K562 (cell line): Measurements from ENCODE around the gene RPL28. TPM values are rescaled to one million over a fixed set of nuclear protein-coding genes. Genes with fewer than 3 reads are reported as not detected.

Source experiments
- ATF7 ChIP-seq: fragments of 450-650 bp; IDR thresholded peaks from 2 replicates; pipeline ENCODE4 v1.7.1; 2014; ENCODE audit warnings: mild to moderate bottlenecking, moderate library complexity
- CC2D1A ChIP-seq: fragments of 450-650 bp; IDR thresholded peaks from 2 replicates; pipeline ENCODE4 v1.6.1; 2017; ENCODE audit warnings: mild to moderate bottlenecking
- CTCFL ChIP-seq: IDR thresholded peaks from 2 replicates; pipeline ENCODE4 v1.6.1; 2011; ENCODE audit warnings: borderline replicate concordance, low read depth, mild to moderate bottlenecking, moderate library complexity, low read length; ENCODE audit not compliant: insufficient read depth, poor library complexity, severe bottlenecking
- ELF1 ChIP-seq: fragments of 200-800 bp; sonication (Bioruptor generic); IDR thresholded peaks from 2 replicates; pipeline ENCODE4 v1.6.1; 2016; ENCODE audit warnings: missing genetic modification characterization, missing compliant biosample characterization
- ETS2 ChIP-seq: IDR thresholded peaks from 2 replicates; pipeline ENCODE4 v1.6.1; 2016; ENCODE audit warnings: borderline replicate concordance, missing genetic modification characterization, mild to moderate bottlenecking, moderate library complexity, missing compliant biosample characterization; ENCODE audit not compliant: poor library complexity, severe bottlenecking
- FOXJ3 ChIP-seq: sonication (generic); formaldehyde crosslinking; IDR thresholded peaks from 2 replicates; pipeline ENCODE4 v1.4.0; 2020; ENCODE audit warnings: mild to moderate bottlenecking, missing genetic modification reagents
- PBX2 ChIP-seq, 2 experiments: IDR thresholded peaks in 1 of 2; conservative IDR thresholded peaks in 1 of 2; 2 replicates each; pipeline ENCODE4 v1.6.1; 2016; ENCODE audit warnings: low read depth in 2 of 2, mild to moderate bottlenecking in 1 of 2, missing compliant biosample characterization in 1 of 2, missing genetic modification characterization in 1 of 2, moderate library complexity in 1 of 2
- RAD21 ChIP-seq, 2 experiments: fragments of 250-450 bp in 1 of 2; fragments of 450-650 bp in 1 of 2; sonication (Bioruptor Pico) in 1 of 2; formaldehyde crosslinking in 1 of 2; IDR thresholded peaks in 1 of 2; conservative IDR thresholded peaks in 1 of 2; 2 replicates each; pipeline versions ENCODE4 v1.4.0 to v1.8.0; 2020 to 2022; ENCODE audit warnings: mild to moderate bottlenecking in 2 of 2, moderate library complexity in 1 of 2
- SMAD3 ChIP-seq: fragments of 450-650 bp; formaldehyde crosslinking; conservative IDR thresholded peaks from 2 replicates; pipeline ENCODE4 v1.4.0; 2020; ENCODE audit warnings: mild to moderate bottlenecking
- SMC3 ChIP-seq: conservative IDR thresholded peaks from 2 replicates; pipeline ENCODE4 v1.6.1; 2011; ENCODE audit warnings: low read depth, low read length, improper control_type of control experiment; ENCODE audit not compliant: insufficient read depth
- TCF3 ChIP-seq: sonication (generic); formaldehyde crosslinking; IDR thresholded peaks from 2 replicates; pipeline ENCODE4 v1.4.0; 2020; ENCODE audit warnings: mild to moderate bottlenecking, missing genetic modification reagents
- TCF7L2 ChIP-seq: fragments of 150-350 bp; IDR thresholded peaks from 2 replicates; pipeline ENCODE4 v1.6.1; 2016; ENCODE audit warnings: low read depth, mild to moderate bottlenecking, low read length, moderate library complexity
- TRIM25 ChIP-seq: fragments of 450-650 bp; IDR thresholded peaks from 2 replicates; pipeline ENCODE4 v1.7.0; 2016; ENCODE audit warnings: borderline replicate concordance
- USF1 ChIP-seq: sonication (generic); formaldehyde crosslinking; IDR thresholded peaks from 2 replicates; pipeline ENCODE4 v1.9.0; 2022; ENCODE audit warnings: mild to moderate bottlenecking, missing genetic modification reagents
- WHSC1 ChIP-seq: IDR thresholded peaks from one replicate; pipeline ENCODE4 v1.6.1; 2012; ENCODE audit warnings: low read length, control low read depth, inconsistent platforms
- ZNF263 ChIP-seq: sonication (generic); formaldehyde crosslinking; IDR thresholded peaks from 2 replicates; pipeline ENCODE4 v1.8.0; 2022; ENCODE audit warnings: mild to moderate bottlenecking, missing genetic modification reagents, borderline replicate concordance
- ZNF324 ChIP-seq: fragments of 250-450 bp; sonication (Bioruptor Pico); IDR thresholded peaks from 2 replicates; pipeline ENCODE4 v1.4.0; 2020; ENCODE audit warnings: mild to moderate bottlenecking
- ZNF57 ChIP-seq: fragments of 450-650 bp; formaldehyde crosslinking; IDR thresholded peaks from 2 replicates; pipeline ENCODE4 v1.4.0; 2020; ENCODE audit warnings: mild to moderate bottlenecking, moderate library complexity
- polyA plus RNA-seq, 8 experiments: library from polyadenylated mRNA; depleted of rRNA in 4 of 8; stranded (reverse) in 5 of 8; unstranded in 3 of 8; fragments of >200 nt; fragmentation: Nextera tagmentation in 2 of 8; fragmentation: Illumina TruSeq in 1 of 8; extraction: Ambion mirVana in 2 of 8; extraction: Trizol in 1 of 8; gene quantifications; 2 replicates each; pipeline versions ENCODE4 v1.2.1 to v1.2.3, GENCODE V29; 2011 to 2014; ENCODE audit warnings: inconsistent platforms in 1 of 8, missing spikeins in 1 of 8
- total RNA-seq, 7 experiments: library from RNA; depleted of rRNA in 6 of 7; stranded (reverse); fragments of >200 nt in 6 of 7; fragmentation: Illumina TruSeq in 2 of 7; extraction: Trizol in 2 of 7; gene quantifications; 2 replicates each; pipeline versions ENCODE4 v1.2.1 to v1.2.3, GENCODE V29; 2011 to 2021; ENCODE audit warnings: low replicate concordance in 1 of 7

The RPL28 gene
- total and polyA plus RNA-seq, 9 of the 15 experiments (the other 6 are each of a cell fraction or from before 2014, with no cell fraction given) = 124 to 3,106 (median 622) TPM

- TF ChIP-seq USF1 (CRISPR knock-in tag) (no peak; the same call in 1 of the 2 replicates), ZNF263 (no peak), WHSC1 (no peak), ZNF324 (CRISPR knock-in tag) (no peak), FOXJ3 (CRISPR knock-in tag) (no peak), RAD21 (CRISPR knock-in tag; conservative IDR thresholded peaks at IDR 0.05 in 1 of 2, IDR thresholded peaks at IDR 0.05 in 1 of 2) (no peak), ATF7 (0 out of 2 replicates have a peak, but pooled peaks have one; percentile 16), PBX2 (CRISPR knock-in tag; IDR thresholded peaks at IDR 0.05; ENCODE audit: low read depth) (peak; percentile 67), PBX2 (tag; conservative IDR thresholded peaks at IDR 0.05; ENCODE audit: low read depth) (peak; percentile 70), TCF3 (no peak), SMC3 (no peak), CC2D1A (no peak), ELF1 (tag) (peak; percentile 61), ZNF57 (no peak), CTCFL (no peak), ETS2 (no peak), TCF7L2 (no peak), SMAD3 (CRISPR knock-in tag) (no peak), TRIM25 (no peak)
These were observed 54.8 kb downstream of the RPL28 start (continued) for GRCh38 chr19:55440411-55441105.
